GM19099 (cell line): ENCODE data around the gene RASAL3.
A peak's percentile ranks its signal among the peaks of the same experiment; 100 is the strongest.

Experiments used
- POLR2A ChIP-seq: IDR thresholded peaks from 3 replicates; pipeline ENCODE4 v1.6.1; 2011; ENCODE audit warnings: low read depth; ENCODE audit not compliant: insufficient read length; ENCODE audit errors: extremely low read depth

Gene RASAL3

DNA sequence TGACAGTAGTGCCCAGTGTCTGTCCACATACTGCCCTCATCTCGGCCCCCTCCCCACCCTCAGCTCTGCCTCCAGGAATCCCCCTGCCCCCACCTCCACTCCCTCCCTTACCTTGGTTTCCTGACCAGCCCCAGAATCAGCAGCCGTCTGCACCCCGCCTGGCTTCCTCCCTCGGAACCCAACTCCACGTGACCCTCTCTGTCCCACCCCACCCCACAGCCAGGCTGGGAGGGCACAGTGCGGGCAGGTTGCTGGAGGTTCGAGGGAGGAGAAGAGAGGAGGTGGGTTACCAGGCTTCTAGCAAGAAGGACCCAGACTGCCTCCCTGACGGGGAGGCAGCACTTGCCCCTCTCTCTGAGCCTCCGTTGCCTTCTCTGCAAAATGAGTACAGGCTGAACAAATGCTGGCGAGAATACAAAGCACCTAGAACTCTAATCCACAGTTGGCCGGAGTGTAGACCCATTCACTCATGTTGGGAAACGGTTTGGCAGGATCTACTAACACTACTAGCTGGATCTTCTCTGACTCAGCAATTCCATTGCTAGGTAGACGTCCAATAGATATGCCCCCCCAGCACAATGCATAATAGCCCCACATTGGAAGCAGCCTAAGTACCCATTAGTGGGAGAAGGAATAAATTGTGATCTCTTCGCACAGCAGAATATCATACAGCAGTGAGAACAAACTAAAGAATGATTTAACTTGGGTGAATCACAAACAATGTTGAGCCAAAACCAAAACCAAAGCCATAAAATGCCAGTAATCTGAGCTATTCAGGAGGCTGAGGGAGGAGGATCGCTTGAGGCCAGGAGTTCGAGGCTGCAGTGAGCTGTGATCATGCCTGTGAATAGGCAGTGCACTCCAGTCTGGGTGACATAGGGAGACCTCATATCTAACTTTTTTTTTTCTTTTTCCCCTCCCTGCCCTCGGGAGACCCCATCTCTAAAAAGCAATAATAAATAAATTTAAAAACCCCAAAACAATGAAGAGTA, at the start of gene RASAL3:
RASAL3 (minus strand) TSS at position 151 of the 992 bp plus-strand sequence. CDS start 186 bp downstream, outside the sequence.
- TF ChIP-seq POLR2A = peak; percentile 56

DNA sequence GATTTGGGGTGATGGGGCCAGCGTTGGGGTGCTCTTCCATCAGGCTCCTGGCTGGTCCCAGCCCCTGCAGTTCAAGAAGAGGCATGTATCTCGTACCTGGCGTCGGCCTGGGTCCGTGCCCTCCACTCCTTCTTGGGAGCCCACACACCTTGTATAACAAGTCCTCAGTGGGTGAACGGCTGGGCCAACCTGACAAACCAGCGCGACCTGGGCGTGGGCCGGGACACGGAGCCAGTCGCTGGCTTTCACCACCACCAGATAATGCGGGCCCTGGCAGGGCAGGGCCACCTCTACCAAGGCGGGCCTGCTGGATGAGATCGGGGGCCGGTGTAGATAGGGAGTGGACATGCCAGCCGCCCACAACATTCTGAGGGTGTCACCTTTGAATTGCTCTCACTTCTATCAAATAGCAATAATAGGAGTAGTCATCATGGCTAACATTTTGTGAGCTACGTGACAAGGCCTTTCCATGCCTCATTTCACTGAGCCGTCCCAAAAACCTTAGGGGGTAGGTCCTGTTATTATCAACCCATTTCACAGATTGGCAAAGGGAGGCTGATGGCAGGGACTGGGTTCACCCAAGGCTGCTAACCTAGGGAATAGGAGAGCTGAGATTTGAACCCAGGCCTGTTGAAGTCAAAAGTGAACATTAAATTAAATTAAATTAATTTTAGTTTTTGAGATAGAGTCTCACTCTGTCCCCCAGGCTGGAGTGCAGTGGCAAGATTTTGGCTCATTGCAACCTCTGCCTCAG, 47.5 kb upstream of the RASAL3 start:
- TF ChIP-seq POLR2A = no peak

DNA sequence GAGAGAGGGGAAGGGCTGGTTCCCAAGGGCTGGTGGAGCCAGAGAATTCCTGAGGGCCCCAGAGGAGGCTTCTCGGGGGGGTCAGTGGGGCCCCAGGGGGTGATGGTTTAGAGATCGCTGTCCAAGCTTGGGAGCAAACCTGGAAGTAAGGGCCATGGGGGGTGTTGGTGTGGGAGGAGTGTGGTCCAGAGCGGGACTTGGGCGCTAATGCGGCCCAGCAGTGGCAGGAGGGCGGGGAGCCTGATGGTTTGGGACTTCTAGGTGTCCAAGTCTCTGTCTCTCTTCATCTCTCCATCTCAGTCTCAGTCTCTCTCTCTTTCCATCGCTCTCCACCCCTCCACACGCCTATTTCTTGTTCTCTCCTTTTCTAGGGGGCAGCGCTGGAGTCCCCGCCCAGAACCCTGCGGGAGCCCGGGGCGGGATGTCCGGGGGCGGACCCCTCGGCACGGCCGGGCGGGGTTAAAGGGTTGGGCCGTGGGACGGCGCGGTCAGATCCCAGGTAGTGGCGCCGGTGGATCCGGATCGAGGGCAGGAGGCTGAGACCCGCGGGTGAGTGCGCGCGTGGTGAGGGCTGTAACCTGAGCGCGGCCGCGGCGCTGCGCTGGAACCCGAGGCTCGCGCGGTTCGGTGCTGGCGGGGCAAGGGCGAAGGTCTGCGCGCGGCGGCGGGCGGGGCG, 43.8 kb upstream of the RASAL3 start, which contains the start of gene CYP4F22:
CYP4F22 (plus strand) TSS at position 491 of the 676 bp plus-strand sequence. CDS start 16,812 bp downstream, outside the sequence.
- no peak for TF ChIP-seq POLR2A

DNA sequence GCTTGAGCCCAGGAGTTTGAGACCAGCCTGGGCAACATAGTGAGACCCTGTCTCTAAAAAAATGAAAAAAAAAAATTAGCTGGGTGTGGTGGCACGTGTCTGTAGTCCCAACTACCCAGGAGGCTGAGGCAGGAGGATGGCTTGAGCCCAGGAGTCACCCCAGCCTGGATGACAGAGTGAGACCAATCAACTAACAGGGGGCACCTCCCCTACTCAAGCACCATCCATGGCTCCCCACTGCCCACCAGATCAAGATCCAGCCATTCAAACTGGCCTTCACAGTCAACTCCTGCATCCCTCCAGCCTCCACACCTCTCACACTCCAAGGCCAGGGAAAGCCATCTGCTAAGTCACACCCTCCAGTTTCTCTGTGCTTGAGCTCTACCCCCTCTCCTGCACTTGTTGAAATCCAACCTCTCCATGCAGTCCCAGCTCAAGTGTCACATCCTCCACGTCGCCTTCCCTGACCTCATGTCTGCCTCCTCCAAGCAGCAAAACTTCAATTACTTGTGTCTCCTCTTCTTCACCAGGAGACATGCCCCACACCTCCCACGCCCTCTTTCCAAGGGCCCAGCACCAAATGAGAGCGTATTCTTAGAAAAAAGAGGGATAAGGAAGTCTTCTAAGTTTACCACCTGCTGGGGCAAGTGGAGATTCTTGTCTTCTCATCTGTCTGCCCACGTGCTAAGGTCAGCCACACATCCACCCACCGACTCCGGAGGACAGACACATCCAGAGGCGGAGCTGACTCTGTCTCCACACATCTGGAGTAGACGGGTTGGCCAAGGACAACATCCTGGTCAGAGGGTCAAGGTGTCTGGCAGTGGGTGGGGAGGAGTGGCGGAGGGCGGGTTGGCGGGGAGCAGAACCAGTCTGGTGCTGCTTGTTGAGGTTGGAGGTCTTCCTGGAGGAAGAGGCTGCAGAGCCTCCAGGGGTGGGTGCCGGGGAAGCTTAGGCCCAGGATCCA, 43.0 kb upstream of the RASAL3 start:
- no peak for TF ChIP-seq POLR2A

DNA sequence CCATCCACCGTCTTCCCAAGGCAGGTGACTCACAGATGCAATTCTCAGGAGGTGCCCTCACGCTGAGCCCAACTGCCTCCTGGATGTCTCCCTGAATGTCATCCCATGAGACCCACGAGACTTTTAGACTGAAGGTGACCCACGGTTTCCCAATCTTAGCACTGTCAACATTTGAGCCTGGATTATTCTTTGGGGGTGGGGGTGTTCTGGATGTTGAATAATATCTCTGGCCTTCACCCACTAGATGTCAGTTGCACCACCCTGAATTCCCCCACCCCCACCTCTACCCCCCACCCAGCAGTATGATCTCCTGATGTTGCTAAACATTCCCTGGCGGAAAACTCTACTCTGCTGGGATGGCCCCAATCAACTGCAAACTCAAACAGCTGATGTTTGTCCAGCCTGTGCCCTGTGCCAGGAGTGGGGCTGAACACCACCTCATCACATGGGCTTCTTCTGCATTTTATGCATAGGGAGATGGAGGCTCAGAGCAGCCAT, 41.8 kb upstream of the RASAL3 start:
- TF ChIP-seq POLR2A = no peak

DNA sequence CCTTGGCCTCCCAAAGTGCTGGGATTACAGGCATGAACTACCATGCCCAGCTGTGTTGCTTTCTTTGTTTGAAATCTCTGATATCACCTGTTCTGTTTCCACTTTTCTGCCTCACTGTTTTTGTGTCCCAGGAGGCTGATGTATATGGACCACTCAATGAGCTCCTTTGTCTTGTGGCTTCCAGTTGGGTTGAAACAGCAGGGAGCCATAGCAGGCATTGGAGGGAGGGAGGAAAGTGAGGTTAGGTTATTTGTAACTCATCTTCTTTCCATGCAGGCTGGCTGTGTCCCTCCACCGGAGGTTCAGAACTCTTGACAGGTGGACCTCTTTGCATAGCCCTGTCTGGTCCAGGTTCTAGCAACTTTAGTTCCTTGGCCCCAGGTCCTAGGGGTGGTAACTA, 37.9 kb upstream of the RASAL3 start:
- no peak for TF ChIP-seq POLR2A

GRCh38 chr19:15501596-15501995, 37.3 kb upstream of the RASAL3 start:
- no peak for TF ChIP-seq POLR2A

DNA sequence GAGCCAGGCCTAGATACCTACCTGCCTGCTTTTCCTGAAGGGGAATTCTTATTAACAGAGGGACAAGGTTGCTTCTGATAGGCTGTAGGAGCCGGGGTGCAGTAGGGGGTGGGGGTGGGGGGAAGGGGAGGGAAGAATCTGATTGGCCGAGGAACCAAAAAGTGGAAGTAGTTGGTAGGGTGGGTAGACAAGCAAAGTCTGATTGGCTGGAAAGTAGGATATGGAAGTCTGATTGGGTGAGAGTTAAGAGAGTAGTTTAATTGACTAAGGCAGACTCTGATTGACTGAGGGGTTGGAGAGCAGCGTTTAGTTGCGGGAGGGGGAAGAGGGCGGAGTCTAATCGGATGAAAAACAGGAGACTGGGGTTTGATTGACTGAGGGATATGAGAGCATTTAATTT, 34.6 kb upstream of the RASAL3 start:
- no peak for TF ChIP-seq POLR2A

DNA sequence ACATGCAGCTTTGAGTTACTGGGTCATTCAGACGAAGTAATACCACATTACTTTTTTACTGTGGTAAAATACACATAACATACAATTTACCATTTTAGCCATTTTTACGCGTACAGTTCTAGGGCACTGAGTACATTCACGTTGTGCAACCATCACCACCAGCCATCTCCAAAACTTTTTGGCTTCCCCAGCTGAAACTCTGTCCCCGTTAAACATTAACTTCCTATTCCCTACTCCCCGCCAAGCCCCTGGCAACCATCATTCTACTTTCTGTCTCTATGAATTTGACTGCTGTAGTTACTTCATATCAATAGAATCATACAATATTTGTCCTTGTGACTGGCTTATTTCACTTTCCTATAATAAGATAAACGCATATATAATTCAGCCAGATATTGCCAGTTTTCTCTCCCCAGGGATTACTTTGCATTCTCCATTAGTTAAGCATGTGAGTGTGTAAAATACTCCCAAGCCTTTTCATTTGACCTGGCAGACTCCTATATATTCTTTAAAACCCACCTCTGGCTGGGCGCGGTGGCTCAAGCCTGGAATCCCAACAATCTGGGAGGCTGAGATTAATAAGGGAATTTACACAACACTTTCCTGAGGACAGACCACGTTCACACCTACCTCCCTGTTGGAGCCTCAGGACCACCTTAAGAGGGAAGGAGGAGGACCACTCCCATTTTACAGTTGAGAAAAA, 34.0 kb upstream of the RASAL3 start:
- TF ChIP-seq POLR2A = no peak

GRCh38 chr19:15495151-15495550, 30.8 kb upstream of the RASAL3 start:
- TF ChIP-seq POLR2A = no peak

- no peak for TF ChIP-seq POLR2A
Observed at GRCh38 chr19:15488489-15489226, 24.3 kb upstream of the RASAL3 start.

- no peak for TF ChIP-seq POLR2A
Observed at GRCh38 chr19:15487038-15487437, 22.7 kb upstream of the RASAL3 start.
